Adipocyte (in vitro differentiated cells): Measurements from ENCODE around the gene SPACA7.

Source experiments
- DNase-seq: peaks from one replicate; pipeline ENCODE4 v3.0.0-alpha.2; 2015; ENCODE audit warnings: low read depth
- H3K27me3 ChIP-seq: replicated peaks from 2 replicates; pipeline ENCODE4 v1.7.0; 2013; ENCODE audit warnings: mild to moderate bottlenecking, low read length, moderate library complexity; ENCODE audit not compliant: control insufficient read depth, insufficient read depth
- H3K36me3 ChIP-seq: 2 replicates; pipeline ENCODE4 v1.7.0; 2013; ENCODE audit warnings: low read length, mild to moderate bottlenecking, moderate library complexity; ENCODE audit not compliant: control insufficient read depth, insufficient read depth, severe bottlenecking
- H3K4me1 ChIP-seq: 2 replicates; pipeline ENCODE4 v1.7.0; 2013; ENCODE audit warnings: mild to moderate bottlenecking, low read length, moderate library complexity; ENCODE audit not compliant: control insufficient read depth, insufficient read depth
- H3K4me3 ChIP-seq: 2 replicates; pipeline ENCODE4 v1.7.0; 2013; ENCODE audit warnings: mild to moderate bottlenecking, low read length, moderate library complexity
- H3K9ac ChIP-seq: 2 replicates; pipeline ENCODE4 v1.7.0; 2013; ENCODE audit warnings: mild to moderate bottlenecking, low read length, moderate library complexity
- H3K9me3 ChIP-seq: 2 replicates; pipeline ENCODE4 v1.7.0; 2013; ENCODE audit warnings: mild to moderate bottlenecking, low read length, moderate library complexity; ENCODE audit not compliant: control insufficient read depth

The SPACA7 gene

DNA sequence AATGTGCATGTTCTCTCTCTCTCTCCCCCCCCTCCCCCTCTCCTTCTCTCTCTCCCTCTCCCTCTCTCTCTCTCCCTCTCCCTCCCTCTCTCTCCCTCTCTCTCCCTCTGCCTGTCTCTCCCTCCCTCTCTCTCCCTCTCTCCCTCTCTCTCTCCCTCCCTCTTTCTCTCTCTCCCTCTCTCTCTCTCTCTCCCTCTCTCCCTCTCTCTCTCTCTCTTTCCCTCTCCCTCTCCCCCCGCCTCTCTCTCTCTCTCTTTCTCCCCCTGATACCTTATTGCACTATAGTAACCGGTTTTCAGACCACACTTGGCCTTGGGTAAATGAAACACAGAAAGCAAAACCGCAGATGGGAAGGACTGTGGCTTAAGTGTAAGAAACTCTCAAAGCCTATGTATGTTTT lies 34.7 kb upstream of the SPACA7 start:
- Histone ChIP-seq H3K36me3 (no peaks in the 10 kb centered on the region), H3K4me3 (no peak overlapping the region), H3K9me3 (peaks cover 15% of the 10 kb centered on the region), H3K9ac (no peak overlapping the region), H3K27me3 (peaks cover 22% of the 10 kb centered on the region), H3K4me1 (no peaks in the 10 kb centered on the region)
- no peak for DNase-seq

DNA sequence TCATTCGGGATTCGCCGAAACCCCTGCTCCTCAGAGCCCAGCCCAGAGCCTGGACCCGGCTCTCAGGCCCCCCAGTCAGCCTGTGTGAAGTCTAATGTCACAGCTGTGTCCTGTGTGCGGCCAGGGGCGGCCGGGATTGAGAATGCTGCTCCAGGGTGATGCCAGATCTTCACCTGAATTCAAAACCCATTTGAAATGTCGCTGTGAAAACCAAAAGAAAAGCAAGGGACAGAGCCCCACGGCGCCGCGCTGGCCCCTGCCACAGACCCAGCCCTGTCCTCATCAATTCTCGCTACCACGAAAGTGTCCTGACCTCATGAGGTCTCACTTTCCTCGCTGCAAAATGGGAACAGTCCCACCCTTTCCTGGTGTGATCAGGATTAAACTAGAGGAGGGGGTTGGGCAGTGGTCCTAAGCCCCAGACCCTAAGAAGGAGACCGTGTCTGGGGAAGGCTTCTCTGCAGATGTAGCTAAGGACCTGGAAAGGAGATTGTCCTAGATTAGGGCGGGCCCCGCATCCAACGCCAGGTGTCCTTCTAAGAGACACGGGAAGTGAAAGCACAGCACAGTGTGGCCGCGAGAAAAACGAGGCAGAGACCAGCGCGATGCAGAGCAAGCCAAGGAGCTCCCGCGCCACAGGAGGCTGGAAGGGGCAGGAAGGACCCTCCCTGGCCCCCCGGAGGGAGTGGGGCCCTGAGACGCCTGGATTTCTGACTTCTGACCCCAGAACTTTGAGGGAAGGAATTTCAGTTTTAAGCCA lies 34.0 kb upstream of the SPACA7 start:
- DNase-seq = no peak
- Histone ChIP-seq H3K27me3 (peaks cover 26% of the 10 kb centered on the region), H3K4me3 (no peak overlapping the region), H3K9ac (no peak overlapping the region), H3K9me3 (peaks cover 10% of the 10 kb centered on the region), H3K4me1 (no peaks in the 10 kb centered on the region), H3K36me3 (no peaks in the 10 kb centered on the region)

- no peaks in the 10 kb centered on the region for H3K4me1 ChIP-seq
- H3K27me3 ChIP-seq = peaks cover 31% of the 10 kb centered on the region
- H3K9ac ChIP-seq = no peak overlapping the region
- H3K36me3 ChIP-seq = no peaks in the 10 kb centered on the region
- H3K9me3 ChIP-seq = peaks cover 6% of the 10 kb centered on the region
- DNase-seq = no peak
- H3K4me3 ChIP-seq = no peak overlapping the region
Observed at GRCh38 chr13:112342841-112343361, 33.3 kb upstream of the SPACA7 start.

DNA sequence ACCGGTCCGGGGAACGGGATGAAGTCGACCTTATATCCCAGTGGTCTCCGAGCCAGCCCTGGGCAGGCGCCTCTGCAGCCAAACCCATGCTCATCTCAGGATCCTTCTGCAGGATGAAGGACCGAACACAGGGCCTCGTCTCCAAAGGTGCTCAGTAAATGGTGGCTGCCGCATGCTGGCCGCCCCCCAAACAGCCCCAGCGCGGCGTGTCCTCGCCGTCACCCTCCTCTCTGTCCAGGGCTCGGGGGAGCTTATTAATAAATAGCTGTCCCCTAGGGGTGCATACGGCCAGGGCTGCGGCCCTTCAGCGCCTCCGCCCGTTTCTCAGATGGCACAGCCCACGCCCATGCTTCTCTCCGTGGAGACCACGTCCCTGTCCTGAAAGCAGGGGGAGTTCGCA lies 32.6 kb upstream of the SPACA7 start:
- H3K4me1 ChIP-seq = no peaks in the 10 kb centered on the region
- H3K9me3 ChIP-seq = peaks cover 6% of the 10 kb centered on the region
- H3K27me3 ChIP-seq = peaks cover 33% of the 10 kb centered on the region
- H3K9ac ChIP-seq = no peak overlapping the region
- DNase-seq = no peak
- H3K36me3 ChIP-seq = no peaks in the 10 kb centered on the region
- no peak overlapping the region for H3K4me3 ChIP-seq

DNA sequence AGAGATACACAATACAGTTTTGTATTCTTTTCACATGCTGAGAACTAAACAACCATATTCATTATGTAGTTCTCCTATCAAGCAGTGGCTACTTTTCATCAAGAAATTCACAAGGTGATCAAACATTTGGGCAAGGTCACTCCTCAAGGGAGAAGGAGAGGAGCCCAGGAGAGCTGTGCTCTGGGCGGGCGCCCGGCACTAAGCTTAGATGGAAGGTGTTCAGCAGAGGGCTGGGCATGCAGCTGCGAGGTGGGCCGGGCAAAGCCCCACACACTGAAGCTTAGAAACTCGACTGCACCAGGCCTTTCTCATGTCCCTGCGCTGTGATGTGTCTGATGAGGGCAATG lies 30.4 kb upstream of the SPACA7 start:
- DNase-seq = no peak
- no peak overlapping the region for H3K9ac ChIP-seq
- no peaks in the 10 kb centered on the region for H3K36me3 ChIP-seq
- peaks cover 37% of the 10 kb centered on the region for H3K27me3 ChIP-seq
- H3K9me3 ChIP-seq = peaks cover 6% of the 10 kb centered on the region
- no peaks in the 10 kb centered on the region for H3K4me1 ChIP-seq
- H3K4me3 ChIP-seq = no peak overlapping the region

GRCh38 chr13:112346173-112346898 lies 29.8 kb upstream of the SPACA7 start:
- Histone ChIP-seq H3K9ac (no peak overlapping the region), H3K36me3 (no peaks in the 10 kb centered on the region), H3K27me3 (peaks cover 37% of the 10 kb centered on the region), H3K4me3 (no peak overlapping the region), H3K9me3 (peaks cover 6% of the 10 kb centered on the region), H3K4me1 (no peaks in the 10 kb centered on the region)
- DNase-seq = no peak

DNA sequence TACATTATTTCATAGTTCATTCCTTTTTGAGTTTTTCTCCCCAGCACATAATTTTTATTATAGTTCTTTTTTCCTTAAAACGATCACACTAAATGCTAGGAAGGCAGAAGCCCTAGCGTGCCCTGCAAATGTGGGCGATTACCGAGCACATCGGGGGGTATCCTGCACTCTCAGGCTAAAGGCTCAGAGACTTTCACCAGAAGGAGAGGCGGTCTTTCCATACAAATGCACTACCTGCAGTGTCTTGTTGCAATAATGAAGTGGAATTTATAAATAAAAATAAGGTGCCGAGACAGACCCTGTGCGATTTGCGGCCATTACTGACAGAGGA lies 29.3 kb upstream of the SPACA7 start:
- H3K4me3 ChIP-seq = no peak overlapping the region
- no peaks in the 10 kb centered on the region for H3K36me3 ChIP-seq
- no peak for DNase-seq
- peaks cover 37% of the 10 kb centered on the region for H3K27me3 ChIP-seq
- H3K9ac ChIP-seq = no peak overlapping the region
- H3K9me3 ChIP-seq = peaks cover 6% of the 10 kb centered on the region
- peaks cover 3% of the 10 kb centered on the region for H3K4me1 ChIP-seq

GRCh38 chr13:112347986-112348385 lies 28.2 kb upstream of the SPACA7 start:
- Histone ChIP-seq H3K4me3 (no peak overlapping the region), H3K9me3 (peaks cover 6% of the 10 kb centered on the region), H3K9ac (no peak overlapping the region), H3K36me3 (no peaks in the 10 kb centered on the region), H3K27me3 (peaks cover 37% of the 10 kb centered on the region), H3K4me1 (peaks cover 11% of the 10 kb centered on the region)
- no peak for DNase-seq

GRCh38 chr13:112348642-112349345 lies 27.4 kb upstream of the SPACA7 start:
- Histone ChIP-seq H3K9me3 (peaks cover 5% of the 10 kb centered on the region), H3K4me1 (peaks cover 11% of the 10 kb centered on the region), H3K9ac (no peak overlapping the region), H3K4me3 (no peak overlapping the region), H3K27me3 (peaks cover 37% of the 10 kb centered on the region), H3K36me3 (no peaks in the 10 kb centered on the region)
- DNase-seq = no peak

DNA sequence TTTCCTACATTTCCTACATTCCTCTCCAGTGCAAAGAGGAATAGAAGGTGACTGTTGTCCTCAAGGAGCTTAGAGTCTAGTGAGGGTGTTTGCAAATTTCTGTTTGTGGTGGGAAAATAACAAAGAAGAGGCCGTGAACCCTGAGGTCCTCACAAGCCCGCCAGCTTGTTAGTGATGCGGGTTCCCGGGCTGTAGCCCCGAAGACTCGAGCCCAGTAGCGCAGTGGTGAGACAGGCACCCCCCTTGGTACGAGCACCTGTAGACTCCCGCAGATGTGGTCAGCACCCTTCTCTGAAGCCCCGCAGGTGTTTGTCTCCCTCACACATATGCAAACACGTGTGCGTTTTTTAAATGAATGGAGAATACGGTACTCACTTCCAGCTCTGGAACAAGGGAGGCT lies 26.5 kb upstream of the SPACA7 start:
- DNase-seq = no peak
- H3K9me3 ChIP-seq = no peaks in the 10 kb centered on the region
- peaks cover 11% of the 10 kb centered on the region for H3K4me1 ChIP-seq
- H3K4me3 ChIP-seq = no peak overlapping the region
- no peak overlapping the region for H3K9ac ChIP-seq
- H3K27me3 ChIP-seq = peaks cover 30% of the 10 kb centered on the region
- no peaks in the 10 kb centered on the region for H3K36me3 ChIP-seq

- H3K4me1 ChIP-seq = peaks cover 11% of the 10 kb centered on the region
- no peak for DNase-seq
Observed at GRCh38 chr13:112350300-112350699, 25.9 kb upstream of the SPACA7 start.

More at GRCh38 chr13:112350300-112350699, 25.9 kb upstream of the SPACA7 start:
- Histone ChIP-seq H3K4me3 (no peak overlapping the region), H3K9ac (no peak overlapping the region), H3K27me3 (peaks cover 24% of the 10 kb centered on the region), H3K36me3 (no peaks in the 10 kb centered on the region), H3K9me3 (no peaks in the 10 kb centered on the region)
